Activated CD8-positive, alpha-beta T cell treated with anti-CD3 and anti-CD28 coated beads for 36 hours (primary cell): ENCODE data around the gene RRN3. TPM values are rescaled to one million over a fixed set of nuclear protein-coding genes. Genes with fewer than 3 reads are reported as not detected.
"Not testable (repeated sequence)": the region's sequence is repeated elsewhere in the genome, so short reads cannot be mapped to it uniquely, and the experiment has no call there.

Source experiments
- ATAC-seq: fragments of 200-7000 bp; cut with Tn5 transposase; one replicate; pipeline ENCODE4 v1.10.0; 2021; ENCODE audit warnings: mild to moderate bottlenecking, moderate library complexity
- CTCF ChIA-PET: fragments of 350-600 bp; sonication (Branson Sonifier 250); formaldehyde crosslinking; loops from one replicate; lab custom pipeline; 2021; ENCODE audit warnings: antibody characterized with exemption; lab: Charles Lee
- POLR2A ChIA-PET: fragments of 350-600 bp; sonication (Branson Sonifier 250); formaldehyde crosslinking; loops from one replicate; lab custom pipeline; 2021; ENCODE audit warnings: antibody characterized with exemption; lab: Charles Lee
- DNase-seq: peaks from one replicate; pipeline ENCODE4 v3.0.0-alpha.2; 2020
- H3K27ac Mint-ChIP-seq: one replicate; pipeline ENCODE4 v1.8.0; 2021; ENCODE audit warnings: mild to moderate bottlenecking, mixed read lengths
- H3K27me3 Mint-ChIP-seq: one replicate; pipeline ENCODE4 v1.8.0; 2021; ENCODE audit warnings: mixed read lengths
- H3K36me3 Mint-ChIP-seq: one replicate; pipeline ENCODE4 v1.8.0; 2021; ENCODE audit warnings: low read depth, mixed read lengths
- H3K4me1 Mint-ChIP-seq: one replicate; pipeline ENCODE4 v1.8.0; 2021; ENCODE audit warnings: low read depth, mixed read lengths
- H3K4me3 Mint-ChIP-seq: one replicate; pipeline ENCODE4 v1.8.0; 2021; ENCODE audit warnings: mild to moderate bottlenecking, moderate library complexity, mixed read lengths
- H3K9me3 Mint-ChIP-seq: one replicate; pipeline ENCODE4 v1.8.0; 2021; ENCODE audit warnings: mixed read lengths
- intact Hi-C: fragments of 100-400 bp; cut with micrococcal nuclease; formaldehyde crosslinking; loops from one replicate; pipeline ENCODE4 v1.10.0; 2022
- total RNA-seq, 2 experiments: library from RNA; stranded (reverse); gene quantifications; one replicate each; pipeline ENCODE4 v1.2.3, GENCODE V29; 2021
- TF ChIP-seq, protein P1 (sequence below): fragments of 200-600 bp; IDR thresholded peaks from one replicate; pipeline ENCODE4 v1.8.0; 2022; ENCODE audit warnings: antibody characterized with exemption, mild to moderate bottlenecking

RRN3 gene
- total RNA-seq, 2 experiments from 2014 or later, result 30.3 to 33.0 TPM

DNA sequence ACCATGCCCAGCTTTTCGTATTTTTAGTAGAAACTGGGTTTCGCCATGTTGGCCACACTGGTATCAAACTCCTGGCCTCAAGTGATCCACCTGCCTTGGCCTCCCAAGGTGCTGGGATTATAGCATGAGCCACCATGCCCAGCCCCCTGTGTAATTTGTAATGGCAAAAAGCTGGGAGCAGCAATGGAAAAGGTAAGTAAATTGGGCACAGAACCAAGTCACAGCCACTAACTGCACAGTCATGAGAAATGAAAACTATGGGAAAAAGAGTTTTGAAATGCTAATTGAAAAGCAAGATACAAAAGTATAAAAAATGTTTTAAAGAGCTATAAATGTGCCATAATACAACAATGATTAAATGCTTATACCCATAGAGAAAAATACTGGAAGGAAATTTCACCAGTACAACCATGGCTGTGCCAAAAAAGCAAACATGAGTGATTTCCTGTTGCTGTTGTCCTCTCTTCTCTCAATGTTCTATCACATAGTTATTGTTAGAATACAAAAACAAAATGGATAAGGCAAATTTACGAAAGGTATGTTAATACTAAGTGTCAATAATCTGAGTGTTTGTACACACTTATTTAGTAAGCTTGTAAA lies 44.4 kb downstream of the RRN3 start:
- DNase-seq (no peak), ATAC-seq (no peak)
- ChIA-PET CTCF (interaction anchor here (1.7 kb wide), 1 partner anchor 17 kb away, joined by 3 read pairs; no protein-coding TSS in a partner anchor), POLR2A (no interaction called here)
- intact Hi-C loops, result no loop called here
- Mint-ChIP-seq H3K27ac (no peak overlapping the region), H3K36me3 (peaks cover 8% of the 10 kb centered on the region), H3K9me3 (no peaks in the 10 kb centered on the region), H3K4me3 (no peak overlapping the region), H3K27me3 (no peaks in the 10 kb centered on the region), H3K4me1 (peaks cover 12% of the 10 kb centered on the region)
- TF ChIP-seq, protein P1, sequence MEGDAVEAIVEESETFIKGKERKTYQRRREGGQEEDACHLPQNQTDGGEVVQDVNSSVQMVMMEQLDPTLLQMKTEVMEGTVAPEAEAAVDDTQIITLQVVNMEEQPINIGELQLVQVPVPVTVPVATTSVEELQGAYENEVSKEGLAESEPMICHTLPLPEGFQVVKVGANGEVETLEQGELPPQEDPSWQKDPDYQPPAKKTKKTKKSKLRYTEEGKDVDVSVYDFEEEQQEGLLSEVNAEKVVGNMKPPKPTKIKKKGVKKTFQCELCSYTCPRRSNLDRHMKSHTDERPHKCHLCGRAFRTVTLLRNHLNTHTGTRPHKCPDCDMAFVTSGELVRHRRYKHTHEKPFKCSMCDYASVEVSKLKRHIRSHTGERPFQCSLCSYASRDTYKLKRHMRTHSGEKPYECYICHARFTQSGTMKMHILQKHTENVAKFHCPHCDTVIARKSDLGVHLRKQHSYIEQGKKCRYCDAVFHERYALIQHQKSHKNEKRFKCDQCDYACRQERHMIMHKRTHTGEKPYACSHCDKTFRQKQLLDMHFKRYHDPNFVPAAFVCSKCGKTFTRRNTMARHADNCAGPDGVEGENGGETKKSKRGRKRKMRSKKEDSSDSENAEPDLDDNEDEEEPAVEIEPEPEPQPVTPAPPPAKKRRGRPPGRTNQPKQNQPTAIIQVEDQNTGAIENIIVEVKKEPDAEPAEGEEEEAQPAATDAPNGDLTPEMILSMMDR, result no peak

DNA sequence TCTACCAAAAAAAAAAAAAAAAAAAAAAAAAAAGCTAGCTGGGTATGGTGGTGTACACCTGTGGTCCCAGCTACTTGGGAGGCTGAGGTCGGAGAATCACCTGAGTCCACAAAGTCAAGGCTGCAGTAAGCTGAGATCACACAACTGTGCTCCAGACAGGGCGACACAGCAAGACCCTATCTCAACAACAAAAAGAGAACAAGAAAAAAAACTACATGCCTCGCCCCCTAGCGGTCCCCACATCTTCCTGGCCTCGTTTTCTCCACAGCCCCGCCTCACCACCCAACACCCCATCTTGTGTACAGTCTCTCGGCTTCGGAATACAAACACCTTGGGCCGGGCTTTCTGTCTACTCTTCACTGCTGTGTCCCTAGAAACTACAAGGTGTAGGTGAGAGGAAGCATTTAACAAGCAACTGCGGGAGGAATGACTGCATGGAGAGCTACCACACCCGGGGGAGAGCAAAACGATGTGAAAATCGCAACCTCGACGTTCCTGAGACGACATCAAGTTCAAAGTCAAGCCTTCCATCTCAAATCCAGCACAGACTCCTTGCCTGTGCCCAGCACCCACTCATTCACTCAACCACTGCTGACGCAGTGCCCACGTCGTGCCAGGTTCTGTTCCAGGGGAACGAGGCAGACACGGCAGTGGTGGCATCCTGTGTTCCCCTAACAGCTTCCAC lies 47.2 kb downstream of the RRN3 start:
- intact Hi-C loops, result no loop called here
- peaks cover 2% of the 10 kb centered on the region for H3K4me1 Mint-ChIP-seq
- no peaks in the 10 kb centered on the region for H3K9me3 Mint-ChIP-seq
- CTCF ChIA-PET, result no interaction called here
- no peak overlapping the region for H3K27ac Mint-ChIP-seq
- POLR2A ChIA-PET, result no interaction called here
- peaks cover 17% of the 10 kb centered on the region for H3K36me3 Mint-ChIP-seq
- TF ChIP-seq, protein P1, result no peak
- DNase-seq (no peak), ATAC-seq (no peak)
- H3K27me3 Mint-ChIP-seq, result no peaks in the 10 kb centered on the region
- H3K4me3 Mint-ChIP-seq, result no peak overlapping the region

DNA sequence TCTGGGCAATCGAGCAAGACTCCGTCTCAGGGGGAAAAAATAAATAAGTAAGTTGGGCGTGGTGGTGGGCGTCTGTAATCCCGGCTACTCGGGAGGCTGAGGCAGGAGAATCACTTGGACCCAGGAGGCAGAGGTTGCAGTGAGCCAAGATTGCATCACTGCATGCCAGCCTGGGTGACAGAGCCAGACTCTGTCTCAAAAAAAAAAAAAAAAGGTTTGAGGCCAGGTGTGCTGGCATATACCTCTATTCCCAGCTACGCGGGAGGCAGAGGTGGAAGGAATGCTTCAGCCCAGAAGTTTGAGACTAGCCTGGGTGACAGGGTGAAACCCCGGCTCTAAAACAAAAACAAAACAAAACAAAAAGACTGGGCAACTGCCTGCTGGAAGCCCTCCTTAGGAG lies 48.8 kb downstream of the RRN3 start:
- CTCF ChIA-PET, intact Hi-C loops, H3K4me1 Mint-ChIP-seq, H3K27me3 Mint-ChIP-seq, H3K4me3 Mint-ChIP-seq, DNase-seq, H3K9me3 Mint-ChIP-seq, H3K27ac Mint-ChIP-seq, ATAC-seq: not testable (repeated sequence)
- POLR2A ChIA-PET, result interaction anchor here (1.0 kb wide), 1 partner anchor 11 kb away, joined by 3 read pairs; no protein-coding TSS in a partner anchor
- H3K36me3 Mint-ChIP-seq, result peaks cover 17% of the 10 kb centered on the region

DNA sequence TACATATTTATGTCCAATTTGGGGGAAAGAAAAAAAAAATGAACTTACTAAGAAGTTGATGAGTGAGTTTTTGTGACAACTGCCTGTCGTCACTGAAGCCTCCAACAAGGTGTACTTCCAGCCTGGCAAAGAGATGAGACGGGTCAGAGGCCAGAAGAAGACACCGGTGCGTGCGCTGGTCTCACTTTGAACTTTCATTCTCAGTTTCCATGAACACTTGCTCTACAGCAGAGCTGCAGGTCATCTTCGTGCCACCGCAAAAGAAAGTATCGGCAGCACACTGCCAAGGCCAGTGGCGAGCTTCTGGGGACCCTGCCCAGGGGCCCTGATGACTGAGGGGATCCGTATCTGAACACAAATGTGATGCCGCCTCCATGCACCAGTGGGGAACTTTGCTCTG lies 49.8 kb downstream of the RRN3 start:
- Mint-ChIP-seq H3K4me1 (peaks cover 2% of the 10 kb centered on the region), H3K36me3 (peaks cover 22% of the 10 kb centered on the region), H3K9me3 (no peaks in the 10 kb centered on the region), H3K27me3 (no peaks in the 10 kb centered on the region), H3K27ac (no peak overlapping the region), H3K4me3 (no peak overlapping the region)
- TF ChIP-seq, protein P1, result no peak
- ChIA-PET POLR2A (no interaction called here), CTCF (no interaction called here)
- intact Hi-C loops, result no loop called here
- no peak for ATAC-seq
- DNase-seq, result no peak

DNA sequence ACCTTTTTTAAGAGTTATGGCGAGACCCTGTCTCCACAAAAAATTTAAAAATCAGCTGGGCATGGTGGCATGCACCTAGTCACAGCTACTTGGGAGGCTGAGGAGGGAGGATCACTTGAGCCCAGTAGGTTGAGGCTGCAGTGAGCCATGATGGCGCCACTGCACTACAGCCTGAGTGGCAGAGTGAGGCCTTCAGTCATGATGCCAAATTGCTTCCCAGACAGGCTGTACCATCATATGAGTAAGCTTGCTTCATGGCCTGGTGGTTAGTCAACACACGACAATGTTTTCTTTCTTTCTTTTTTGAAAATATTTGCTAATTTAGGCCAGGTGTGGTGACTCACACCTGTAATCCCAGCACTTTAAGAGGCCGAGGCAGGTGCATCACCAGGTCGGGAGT lies 50.7 kb downstream of the RRN3 start:
- intact Hi-C loops, result no loop called here
- no peaks in the 10 kb centered on the region for H3K9me3 Mint-ChIP-seq
- CTCF ChIA-PET, result no interaction called here
- POLR2A ChIA-PET, result no interaction called here
- peaks cover 26% of the 10 kb centered on the region for H3K36me3 Mint-ChIP-seq
- peaks cover 2% of the 10 kb centered on the region for H3K4me1 Mint-ChIP-seq
- no peak for DNase-seq
- no peaks in the 10 kb centered on the region for H3K27me3 Mint-ChIP-seq
- no peak for ATAC-seq
- no peak overlapping the region for H3K4me3 Mint-ChIP-seq
- no peak overlapping the region for H3K27ac Mint-ChIP-seq
- TF ChIP-seq, protein P1, result no peak
